AG09319 (cell line): ENCODE results near the gene INAFM1.
"Not testable (repeated sequence)": the region's sequence is repeated elsewhere in the genome, so short reads cannot be mapped to it uniquely, and the experiment has no call there.

Experiments
- DNase-seq: peaks from one replicate; pipeline ENCODE4 v3.0.0-alpha.2; 2010; ENCODE audit warnings: low read depth; ENCODE audit errors: extremely low read depth
- CTCF ChIP-seq: IDR thresholded peaks from 2 replicates; pipeline ENCODE4 v1.5.1; 2011; ENCODE audit warnings: low read depth, mild to moderate bottlenecking, inconsistent platforms, low read length, moderate library complexity

The INAFM1 gene

GRCh38 chr19:47273313-47274070, 1.2 kb upstream of the INAFM1 start:
- peak; percentile 79 for DNase-seq
- no peak for TF ChIP-seq CTCF

- DNase-seq = no peak
- TF ChIP-seq CTCF = no peak
Observed at GRCh38 chr19:47274891-47275761, 441 bp downstream of the INAFM1 start.

- no peak for DNase-seq
- TF ChIP-seq CTCF = no peak
Observed at GRCh38 chr19:47275791-47276461, 1.2 kb downstream of the INAFM1 start.

- not testable (repeated sequence) for DNase-seq
Observed at GRCh38 chr19:47276513-47276912, 1.8 kb downstream of the INAFM1 start.

- no peak for DNase-seq
- TF ChIP-seq CTCF = peak; percentile 47
Observed at GRCh38 chr19:47280183-47280797, 5.6 kb downstream of the INAFM1 start.

GRCh38 chr19:47283405-47284059, 8.8 kb downstream of the INAFM1 start:
- DNase-seq = no peak
- TF ChIP-seq CTCF = no peak

- DNase-seq = no peak
- TF ChIP-seq CTCF = peak; percentile 79
Observed at GRCh38 chr19:47284324-47284899, 9.7 kb downstream of the INAFM1 start.
